NCI-H460 (cell line): ENCODE measurements around the gene TOMM40L. TPM values are rescaled to one million over a fixed set of nuclear protein-coding genes. Genes with fewer than 3 reads are reported as not detected.
"Not testable (repeated sequence)": the region's sequence is repeated elsewhere in the genome, so short reads cannot be mapped to it uniquely, and the experiment has no call there.

ENCODE experiments used
- DNase-seq: peaks from one replicate; pipeline ENCODE4 v3.0.0-alpha.2; 2016; ENCODE audit warnings: low read depth; ENCODE audit errors: extremely low read depth
- total RNA-seq: library from RNA; depleted of rRNA; stranded (reverse); fragments of >200 nt; shearing (Covaris generic); gene quantifications from 2 replicates; pipeline ENCODE4 v1.2.3, GENCODE V29; 2014

Gene TOMM40L
- total RNA-seq, 1 experiment from 2014 or later, result 9.1 TPM

- DNase-seq, result no peak
Measured at GRCh38 chr1:161218301-161219077, 7.4 kb upstream of the TOMM40L start.

- no peak for DNase-seq
Measured at GRCh38 chr1:161219078-161219892, 6.6 kb upstream of the TOMM40L start.

- no peak for DNase-seq
Measured at GRCh38 chr1:161220002-161220401, 5.9 kb upstream of the TOMM40L start.

GRCh38 chr1:161222175-161223019 lies 3.5 kb upstream of the TOMM40L start:
- no peak for DNase-seq

- DNase-seq, result no peak
Measured at GRCh38 chr1:161223805-161224694, 1.8 kb upstream of the TOMM40L start.

- not testable (repeated sequence) for DNase-seq
Measured at GRCh38 chr1:161224695-161225087, 1.2 kb upstream of the TOMM40L start.

- DNase-seq, result no peak
Measured at GRCh38 chr1:161225178-161225533, 704 bp upstream of the TOMM40L start.

- DNase-seq, result no peak
Measured at GRCh38 chr1:161226320-161226711, 456 bp downstream of the TOMM40L start.

- no peak for DNase-seq
Measured at GRCh38 chr1:161226759-161227158, 899 bp downstream of the TOMM40L start.

- peak; percentile 81 for DNase-seq
Measured at GRCh38 chr1:161227196-161227871, 1.5 kb downstream of the TOMM40L start.

- DNase-seq, result no peak
Measured at GRCh38 chr1:161228032-161228431, 2.2 kb downstream of the TOMM40L start.

- DNase-seq, result no peak
Measured at GRCh38 chr1:161229896-161230295, 4.0 kb downstream of the TOMM40L start.

GRCh38 chr1:161230762-161231161 lies 4.9 kb downstream of the TOMM40L start:
- DNase-seq, result no peak

- DNase-seq, result no peak
Measured at GRCh38 chr1:161233102-161233501, 7.2 kb downstream of the TOMM40L start.

- DNase-seq, result no peak
Measured at GRCh38 chr1:161235957-161236775, 10.3 kb downstream of the TOMM40L start.

GRCh38 chr1:161238039-161238473 lies 12.2 kb downstream of the TOMM40L start, which contains the start of gene NR1I3:
Gene NR1I3 (minus strand): TSS chr1:161238203. CDS start chr1:161236565, 1,638 bp downstream.
- no peak for DNase-seq

- DNase-seq, result no peak
Measured at GRCh38 chr1:161241682-161242081, 15.8 kb downstream of the TOMM40L start.

- DNase-seq, result no peak
Measured at GRCh38 chr1:161242313-161242712, 16.5 kb downstream of the TOMM40L start.
